ENCODE results near the gene SMG9.

Gene SMG9, protein sequence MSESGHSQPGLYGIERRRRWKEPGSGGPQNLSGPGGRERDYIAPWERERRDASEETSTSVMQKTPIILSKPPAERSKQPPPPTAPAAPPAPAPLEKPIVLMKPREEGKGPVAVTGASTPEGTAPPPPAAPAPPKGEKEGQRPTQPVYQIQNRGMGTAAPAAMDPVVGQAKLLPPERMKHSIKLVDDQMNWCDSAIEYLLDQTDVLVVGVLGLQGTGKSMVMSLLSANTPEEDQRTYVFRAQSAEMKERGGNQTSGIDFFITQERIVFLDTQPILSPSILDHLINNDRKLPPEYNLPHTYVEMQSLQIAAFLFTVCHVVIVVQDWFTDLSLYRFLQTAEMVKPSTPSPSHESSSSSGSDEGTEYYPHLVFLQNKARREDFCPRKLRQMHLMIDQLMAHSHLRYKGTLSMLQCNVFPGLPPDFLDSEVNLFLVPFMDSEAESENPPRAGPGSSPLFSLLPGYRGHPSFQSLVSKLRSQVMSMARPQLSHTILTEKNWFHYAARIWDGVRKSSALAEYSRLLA

DNA sequence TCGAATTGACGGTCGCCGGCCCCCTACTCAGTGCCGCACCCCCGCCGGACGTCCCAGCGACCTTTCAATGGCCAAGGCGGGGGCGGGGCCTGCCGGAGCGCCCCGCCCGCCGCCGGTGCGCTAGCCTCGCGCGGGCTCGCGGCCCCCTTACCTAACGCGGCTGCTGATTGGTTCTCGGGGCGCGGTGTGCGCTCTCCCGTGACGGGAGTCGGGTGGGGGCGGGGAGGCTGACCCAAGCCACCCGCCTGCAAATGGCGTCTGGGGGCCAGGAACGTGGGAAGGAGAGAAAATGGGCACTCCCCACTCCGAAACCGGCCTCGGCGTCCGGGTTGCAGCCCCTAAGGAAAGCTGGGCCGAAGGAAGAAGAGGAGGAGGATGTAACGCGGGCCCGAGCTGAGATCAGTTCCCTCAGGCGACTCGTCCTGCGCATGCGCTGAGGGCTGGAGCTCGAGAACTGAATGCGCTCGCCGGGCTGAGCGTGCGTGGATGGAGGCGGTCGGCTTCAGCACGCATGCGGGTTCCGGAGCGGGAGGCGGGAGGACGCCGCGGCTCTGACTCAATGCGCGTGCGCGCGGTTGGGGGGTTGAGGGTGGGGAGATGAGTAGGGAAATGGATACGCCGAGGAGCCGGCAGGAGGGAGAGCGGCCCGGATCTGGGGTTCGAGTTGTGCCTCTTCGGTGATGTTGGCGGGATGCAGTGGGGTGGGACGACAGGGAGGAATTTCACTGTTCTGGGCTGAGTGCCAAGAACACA is at the start of gene SMG9:
Gene SMG9 (minus strand): TSS at position 460 of the 753 bp plus-strand sequence. CDS start 4,221 bp downstream, outside the sequence.
- TF ChIP-seq, protein P1, sequence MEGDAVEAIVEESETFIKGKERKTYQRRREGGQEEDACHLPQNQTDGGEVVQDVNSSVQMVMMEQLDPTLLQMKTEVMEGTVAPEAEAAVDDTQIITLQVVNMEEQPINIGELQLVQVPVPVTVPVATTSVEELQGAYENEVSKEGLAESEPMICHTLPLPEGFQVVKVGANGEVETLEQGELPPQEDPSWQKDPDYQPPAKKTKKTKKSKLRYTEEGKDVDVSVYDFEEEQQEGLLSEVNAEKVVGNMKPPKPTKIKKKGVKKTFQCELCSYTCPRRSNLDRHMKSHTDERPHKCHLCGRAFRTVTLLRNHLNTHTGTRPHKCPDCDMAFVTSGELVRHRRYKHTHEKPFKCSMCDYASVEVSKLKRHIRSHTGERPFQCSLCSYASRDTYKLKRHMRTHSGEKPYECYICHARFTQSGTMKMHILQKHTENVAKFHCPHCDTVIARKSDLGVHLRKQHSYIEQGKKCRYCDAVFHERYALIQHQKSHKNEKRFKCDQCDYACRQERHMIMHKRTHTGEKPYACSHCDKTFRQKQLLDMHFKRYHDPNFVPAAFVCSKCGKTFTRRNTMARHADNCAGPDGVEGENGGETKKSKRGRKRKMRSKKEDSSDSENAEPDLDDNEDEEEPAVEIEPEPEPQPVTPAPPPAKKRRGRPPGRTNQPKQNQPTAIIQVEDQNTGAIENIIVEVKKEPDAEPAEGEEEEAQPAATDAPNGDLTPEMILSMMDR (IDR thresholded peaks at IDR 0.05) = no peak

DNA sequence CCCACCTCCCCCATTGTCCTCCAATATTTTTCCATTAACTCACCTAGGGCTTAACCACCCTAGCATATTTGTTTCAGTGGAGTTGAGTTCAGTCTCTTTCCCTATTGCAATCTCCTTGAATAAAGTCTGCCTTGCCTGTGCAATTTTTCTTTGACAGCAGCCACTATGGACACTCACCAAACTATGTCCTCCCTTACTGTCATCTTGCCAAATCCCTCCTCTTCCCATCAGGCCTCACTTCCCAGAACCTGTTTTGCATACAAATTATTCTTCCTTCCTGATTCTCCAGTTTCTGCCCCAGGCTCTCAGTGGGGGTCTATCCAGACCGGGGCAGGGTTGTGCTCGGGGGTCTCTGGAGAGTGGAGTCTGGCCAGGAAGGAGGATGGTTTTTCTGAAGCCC is 49.7 kb upstream of the SMG9 start:
- TF ChIP-seq, protein P1 (IDR thresholded peaks at IDR 0.05) = no peak

DNA sequence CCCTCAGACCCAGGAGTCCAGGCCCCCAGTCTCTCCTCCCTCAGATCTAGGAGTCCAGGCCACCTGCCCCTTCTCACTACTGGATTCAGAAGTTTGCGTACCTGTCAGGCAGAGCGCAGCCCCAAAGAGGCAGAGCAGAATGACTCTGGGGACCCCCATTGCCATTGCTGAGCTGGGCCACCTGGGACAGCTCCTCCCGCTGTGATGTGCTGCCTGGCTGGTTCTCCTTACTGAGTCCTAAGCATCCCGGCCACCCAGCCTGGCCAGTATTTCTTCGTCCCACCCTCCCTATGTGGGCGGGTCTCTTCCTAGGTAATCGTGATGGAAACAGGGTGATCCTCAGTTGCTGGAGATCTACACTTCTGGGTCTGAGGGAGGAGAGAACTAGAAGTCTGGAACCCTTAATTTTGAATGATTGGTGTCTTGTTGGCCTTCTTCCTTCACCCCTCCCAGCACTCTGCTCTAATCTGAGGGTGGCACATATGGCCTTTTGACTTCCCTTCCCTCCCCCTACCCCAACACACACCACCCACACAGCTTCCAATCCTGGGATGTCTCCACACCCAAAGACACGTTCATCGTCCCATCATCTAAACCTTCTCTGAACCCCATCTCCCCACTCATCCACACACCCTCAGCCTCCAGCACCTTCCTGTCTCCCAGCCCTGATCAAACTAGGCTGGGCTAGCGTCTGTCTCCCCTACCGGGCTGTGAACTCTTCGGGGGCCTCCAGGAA is 47.6 kb upstream of the SMG9 start, which contains the start of gene LYPD5:
Gene LYPD5 (minus strand): TSS at position 232 of the 736 bp plus-strand sequence. CDS start 67 bp downstream, at position 165.
- TF ChIP-seq, protein P1 (IDR thresholded peaks at IDR 0.05) = no peak

DNA sequence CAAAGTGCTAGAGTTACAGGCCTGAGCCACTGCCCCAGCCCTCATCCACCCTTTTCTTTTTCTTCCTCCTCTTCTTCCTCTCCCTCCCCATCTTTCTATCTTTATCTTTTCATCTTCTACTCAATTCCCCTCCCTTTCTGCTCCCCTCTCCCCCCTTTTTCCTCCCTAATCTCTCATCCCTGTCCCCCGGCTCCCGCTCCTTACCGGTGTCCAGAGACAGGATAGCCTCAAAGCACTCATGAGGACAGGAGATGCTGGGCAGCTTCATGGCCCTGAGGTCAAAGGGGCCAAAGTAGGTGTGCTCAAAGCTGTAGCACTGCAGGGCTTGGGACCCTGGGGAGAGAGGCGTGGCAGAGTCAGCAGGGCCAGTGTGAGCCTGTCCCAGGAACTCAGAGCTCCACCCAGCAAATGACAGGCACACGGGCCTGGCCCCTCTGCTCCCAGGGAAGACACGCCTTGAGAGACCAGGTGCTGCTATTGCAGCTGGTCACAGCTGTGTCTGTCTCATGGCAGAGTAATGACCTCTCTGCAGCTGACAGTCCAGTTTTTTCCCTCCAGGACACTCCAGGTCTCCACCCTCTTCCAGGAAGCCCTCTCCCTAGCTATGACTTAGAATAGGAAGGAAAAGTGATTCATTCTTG is 44.9 kb upstream of the SMG9 start:
- TF ChIP-seq, protein P1 (IDR thresholded peaks at IDR 0.05) = no peak

DNA sequence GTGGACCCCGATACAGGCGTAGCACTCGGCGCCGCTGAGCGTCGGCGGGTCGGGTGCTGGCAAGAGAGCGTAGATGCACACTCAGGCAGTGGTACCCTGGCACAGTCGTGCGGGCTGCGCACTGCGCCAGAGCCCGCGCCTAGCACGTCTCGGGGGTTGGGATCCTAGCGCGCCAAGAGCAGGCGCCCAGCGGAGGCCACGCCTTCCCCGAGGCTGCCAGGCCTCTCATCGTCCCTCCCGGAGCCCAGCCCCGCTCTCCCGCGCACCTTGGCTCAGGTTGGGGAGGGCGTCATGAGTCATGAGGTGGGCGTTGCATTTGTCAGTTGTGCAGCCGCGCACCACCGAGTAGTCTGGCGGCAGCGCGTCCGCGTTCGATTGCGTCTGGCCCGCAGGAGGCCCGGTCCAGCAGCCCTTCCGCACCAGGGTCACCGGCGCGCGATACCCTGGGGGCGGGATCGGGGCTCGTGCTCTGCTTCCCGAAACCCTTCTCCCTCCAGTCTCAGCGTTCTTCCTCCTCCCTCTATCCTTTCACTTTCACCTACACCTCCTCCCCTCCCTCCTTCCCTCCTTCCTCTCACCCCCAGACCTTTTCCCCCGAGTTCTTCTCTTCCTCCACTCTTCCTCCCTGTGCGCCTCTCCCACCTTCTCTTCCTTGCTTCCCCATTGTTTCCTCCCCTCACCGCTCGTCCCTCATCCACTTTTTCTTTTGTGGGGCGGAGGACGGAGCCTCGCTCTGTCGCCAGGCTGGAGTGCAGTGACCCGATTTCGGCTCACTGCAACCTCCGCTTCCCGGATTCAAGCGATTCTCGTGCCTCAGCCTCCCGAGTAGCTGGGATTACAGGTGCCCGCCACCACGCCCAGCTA is 44.0 kb upstream of the SMG9 start:
- TF ChIP-seq, protein P1 (IDR thresholded peaks at IDR 0.05) = no peak

DNA sequence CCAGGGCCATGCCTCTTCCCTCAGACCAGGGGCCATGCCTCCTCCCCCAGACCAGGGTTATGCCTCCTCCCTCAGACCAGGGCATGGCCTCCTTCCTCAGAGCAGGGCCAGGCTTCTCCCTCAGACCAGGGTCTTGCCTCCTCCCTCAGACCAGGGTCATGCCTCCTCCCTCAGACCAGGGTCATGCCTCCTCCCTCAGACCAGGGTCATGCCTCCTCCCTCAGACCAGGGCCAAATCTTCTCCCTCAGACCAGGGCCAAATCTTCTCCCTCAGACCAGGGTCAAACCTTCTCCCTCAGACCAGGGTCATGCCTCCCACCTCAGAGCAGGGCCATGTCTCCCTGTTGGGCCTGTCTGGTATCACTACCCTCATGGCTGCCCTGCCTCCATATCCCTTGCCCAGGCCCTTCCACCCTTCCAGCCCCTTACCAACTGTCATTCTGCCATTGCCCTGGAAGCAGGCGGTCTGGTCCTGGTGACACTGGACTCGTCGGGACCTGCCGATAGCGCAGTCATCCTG is 43.3 kb upstream of the SMG9 start:
- TF ChIP-seq, protein P1 (IDR thresholded peaks at IDR 0.05) = no peak
